NCI-H82 treated with DMSO at 0.1 percent for 48 hours (cell line): ENCODE data around the gene ARHGAP44.

Source experiments
- DNase-seq: peaks from one replicate; lab custom pipeline; 2025; ENCODE audit not compliant: unreplicated experiment; lab: John Stamatoyannopoulos, UW

Gene ARHGAP44

GRCh38 chr17:13017655-13018459 is 228.6 kb downstream of the ARHGAP44 start, which contains the start of gene ELAC2:
ELAC2 (minus strand) TSS chr17:13018027; CDS start chr17:13017947, 80 bp downstream.
- peak; percentile 99 for DNase-seq

DNA sequence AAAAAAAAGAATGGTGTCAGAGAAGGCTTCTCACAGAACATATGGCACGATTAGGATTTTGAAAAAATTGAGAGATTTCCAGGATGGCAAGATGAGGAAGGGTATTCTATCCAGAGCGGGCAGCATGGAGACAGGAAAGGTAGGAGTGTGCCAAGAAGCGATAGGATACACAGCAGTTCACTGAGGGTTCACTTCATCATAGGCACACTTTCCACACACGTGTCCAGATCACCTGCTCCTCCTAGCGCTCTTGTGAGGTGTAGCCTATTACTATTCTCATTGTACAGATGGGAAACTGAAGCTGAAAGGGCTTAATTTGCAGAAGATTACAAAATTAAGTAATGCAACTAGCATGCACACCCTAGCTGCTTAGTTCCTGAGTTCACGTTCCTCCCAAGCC is 234.7 kb downstream of the ARHGAP44 start:
- no peak for DNase-seq

- DNase-seq = no peak
These were observed 235.4 kb downstream of the ARHGAP44 start for GRCh38 chr17:13024526-13025257.

DNA sequence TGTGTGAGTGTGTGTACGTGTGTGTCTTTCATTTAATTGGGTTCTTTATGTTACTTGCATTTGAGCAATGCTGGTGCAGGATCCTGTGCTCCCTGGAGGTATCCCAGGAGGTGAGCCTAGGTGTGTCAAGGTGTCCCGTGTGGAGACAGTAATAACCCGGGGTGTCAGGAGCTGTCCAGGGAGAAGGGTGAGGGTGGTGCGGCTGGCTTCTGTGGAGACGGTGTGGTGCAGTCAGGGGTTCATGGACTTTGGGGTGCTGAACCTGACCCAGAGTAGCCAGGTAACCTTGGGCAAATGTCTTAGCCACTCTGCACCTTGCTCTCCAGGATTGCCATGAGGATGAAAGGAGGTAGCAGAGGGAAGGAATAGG is 235.9 kb downstream of the ARHGAP44 start:
- DNase-seq = no peak

GRCh38 chr17:13025687-13026086 is 236.4 kb downstream of the ARHGAP44 start:
- DNase-seq = no peak

- DNase-seq = no peak
These were observed 237.9 kb downstream of the ARHGAP44 start for GRCh38 chr17:13027246-13027645.

- DNase-seq = no peak
These were observed 240.0 kb downstream of the ARHGAP44 start for GRCh38 chr17:13029340-13029739.

GRCh38 chr17:13030056-13030455 is 240.8 kb downstream of the ARHGAP44 start:
- DNase-seq = no peak

DNA sequence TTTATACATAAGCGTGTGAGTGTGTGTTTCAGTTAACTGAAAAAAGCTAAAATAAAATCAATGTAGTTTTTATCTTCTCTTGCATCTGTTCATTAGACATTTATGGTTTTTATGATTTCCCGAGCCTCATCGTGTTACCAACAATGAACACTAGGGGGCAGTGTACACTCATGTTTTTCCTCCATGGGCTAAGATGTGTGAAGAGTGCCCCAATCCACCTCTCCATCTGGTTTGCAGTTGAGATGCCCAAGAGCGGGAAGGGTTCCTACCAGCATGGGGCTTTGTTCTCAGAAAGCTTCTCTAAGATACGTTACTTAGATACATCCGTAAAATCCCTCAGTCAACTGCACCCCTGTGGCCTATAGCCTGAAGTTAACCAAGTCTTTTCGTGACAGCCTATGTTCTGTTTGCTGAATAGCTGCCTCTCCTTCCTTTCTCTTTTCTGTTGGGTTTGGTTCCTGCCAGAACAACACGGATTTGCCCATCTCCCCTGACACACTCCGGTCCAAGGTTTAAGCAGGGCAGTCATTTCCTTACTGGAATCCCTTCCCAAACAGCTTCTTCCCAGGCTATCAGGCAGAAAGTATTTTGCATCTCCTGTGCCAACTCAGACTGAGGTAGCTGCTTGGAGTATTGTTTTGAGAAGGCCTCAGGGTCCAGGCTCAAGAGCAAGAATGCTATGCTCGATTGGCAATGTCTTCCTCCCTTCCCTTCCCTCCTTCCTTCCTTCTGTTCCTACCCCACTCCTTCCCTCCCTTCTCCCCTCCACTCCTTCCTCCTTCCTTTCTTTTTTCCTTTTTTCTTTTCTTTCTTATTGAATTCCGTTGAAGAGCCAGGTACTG is 241.4 kb downstream of the ARHGAP44 start:
- no peak for DNase-seq

DNA sequence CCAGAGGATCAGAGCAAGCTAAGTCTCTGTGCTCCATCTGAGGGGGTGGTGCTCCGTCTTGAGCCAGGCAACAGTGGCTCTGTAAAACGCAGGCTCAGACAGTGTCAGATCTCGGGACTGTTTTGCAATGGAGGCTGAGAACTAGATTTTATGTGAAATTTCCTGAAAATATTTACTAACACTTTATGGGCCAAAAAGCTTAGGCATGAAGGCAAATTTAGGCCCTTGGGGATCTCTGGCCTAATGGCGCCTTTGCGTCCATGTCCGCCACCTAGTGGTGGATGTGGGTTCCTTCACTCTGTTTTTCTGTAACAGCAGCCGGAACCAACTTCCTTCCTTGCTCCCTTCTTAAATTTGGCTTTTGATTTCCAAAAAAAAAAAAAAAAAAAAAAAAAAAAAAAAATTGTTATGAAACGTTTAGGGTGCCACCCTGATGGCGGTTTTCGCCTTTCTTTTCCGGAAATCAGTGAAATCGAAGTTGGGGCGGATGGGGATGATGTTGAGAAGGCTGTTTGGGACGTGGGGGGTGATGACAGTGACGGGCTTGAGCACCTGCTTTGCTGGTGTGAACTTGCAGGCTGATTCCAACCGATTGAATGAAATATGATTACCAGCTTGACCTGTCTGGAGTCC is 242.5 kb downstream of the ARHGAP44 start:
- DNase-seq = peak; percentile 9

GRCh38 chr17:13035420-13035819 is 246.1 kb downstream of the ARHGAP44 start:
- no peak for DNase-seq

GRCh38 chr17:13036751-13037150 is 247.5 kb downstream of the ARHGAP44 start:
- no peak for DNase-seq

DNA sequence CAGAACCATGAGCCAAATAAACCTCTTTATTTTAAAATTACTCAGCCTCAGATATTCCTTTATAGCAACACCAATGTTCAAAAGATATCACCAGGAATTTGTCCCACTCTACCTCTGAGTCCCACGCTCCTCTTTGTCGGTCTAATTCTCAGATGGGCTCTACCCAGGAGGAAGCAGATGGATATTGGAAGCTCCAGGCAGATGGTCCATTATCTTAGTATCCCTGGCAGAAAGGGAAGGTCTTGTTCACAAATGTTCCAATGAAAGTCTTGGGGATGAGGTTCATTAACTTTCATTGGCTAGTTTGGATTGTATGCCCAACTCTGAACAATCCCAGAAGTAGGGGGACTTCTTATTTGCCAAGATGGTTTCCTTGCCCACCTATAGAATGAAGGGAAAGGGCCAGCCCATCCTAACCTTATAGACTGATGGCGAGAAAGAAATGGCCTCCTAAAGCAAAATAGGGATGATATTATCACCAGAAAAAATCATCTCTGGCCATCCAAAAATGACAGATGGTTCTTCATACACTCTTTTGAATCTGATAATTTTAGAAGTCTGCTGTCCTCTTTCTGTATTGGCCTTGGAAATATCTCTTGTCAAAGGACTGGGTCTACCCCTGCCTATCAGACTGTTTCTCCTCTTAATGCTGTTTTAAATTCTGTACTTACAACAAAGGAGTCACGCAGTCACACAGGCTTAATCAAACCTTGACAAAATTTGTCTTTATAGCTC is 249.8 kb downstream of the ARHGAP44 start:
- DNase-seq = no peak
